Measurements from ENCODE around the gene MSH5.

DNA sequence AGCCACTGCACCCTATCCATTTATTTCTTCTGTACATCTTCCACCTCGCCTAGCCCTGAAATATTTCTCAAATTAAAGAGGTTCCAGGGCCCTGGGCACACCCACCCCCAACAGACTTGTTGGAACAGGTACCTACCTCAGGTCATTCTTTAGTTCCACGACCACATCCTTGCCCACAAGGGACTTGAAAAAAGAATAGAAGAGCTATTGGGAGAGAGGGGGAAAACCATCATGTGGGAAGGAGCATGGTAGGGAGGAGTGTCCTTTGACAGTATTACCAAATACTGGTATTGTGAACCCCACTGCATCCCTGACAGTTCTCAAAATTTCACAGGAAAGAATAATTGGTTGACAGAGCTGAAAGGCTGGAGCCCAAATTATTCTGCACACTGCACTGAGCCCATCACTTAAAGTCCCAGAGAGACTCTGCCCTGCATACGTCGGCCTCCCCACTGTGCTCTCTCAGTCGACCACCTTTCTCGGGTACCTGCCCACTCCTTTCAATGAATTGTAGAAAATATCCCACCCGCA, 66.2 kb downstream of the MSH5 start:
- no peak for TF ChIP-seq POLR2A (IDR thresholded peaks at IDR 0.05; ENCODE audit: low read depth, low read length)
- no peak for TF ChIP-seq POLR2AphosphoS5 (IDR thresholded peaks at IDR 0.05; ENCODE audit: low read depth, low read length)
- no peak for TF ChIP-seq PAX5 (IDR thresholded peaks at IDR 0.05; ENCODE audit: insufficient read depth, low read length, severe bottlenecking)
- TF ChIP-seq SPI1 (IDR thresholded peaks at IDR 0.05; ENCODE audit: low read depth, low read length): no peak
- no peak for TF ChIP-seq POU2F2 (IDR thresholded peaks at IDR 0.05; ENCODE audit: low read depth, low read length)
- TF ChIP-seq TAF1 (IDR thresholded peaks at IDR 0.05; ENCODE audit: low read depth, low read length): no peak

Measured in GM12891 (cell line).